Upper lobe of right lung (tissue), 1 donor: Measurements from ENCODE around the gene POU2AF3. TPM values are rescaled to one million over a fixed set of nuclear protein-coding genes. Genes with fewer than 3 reads are reported as not detected.

Experiments used
- ATAC-seq: fragments of 200-7000 bp; cut with Tn5 transposase; one replicate; pipeline ENCODE4 v1.9.1; 2020; ENCODE audit warnings: mild to moderate bottlenecking, moderate library complexity
- DNase-seq: peaks from one replicate; pipeline ENCODE4 v3.0.0-alpha.2; 2020
- H3K27ac ChIP-seq: fragments of 200-600 bp; one replicate; pipeline ENCODE4 v1.8.0; 2022
- H3K27me3 ChIP-seq: fragments of 200-600 bp; one replicate; pipeline ENCODE4 v1.8.0; 2022; ENCODE audit warnings: mild to moderate bottlenecking
- H3K36me3 ChIP-seq: fragments of 200-600 bp; one replicate; pipeline ENCODE4 v1.8.0; 2022
- H3K4me1 ChIP-seq: fragments of 200-600 bp; one replicate; pipeline ENCODE4 v1.8.0; 2022
- H3K4me3 ChIP-seq: fragments of 200-600 bp; one replicate; pipeline ENCODE4 v1.8.0; 2022; ENCODE audit warnings: mild to moderate bottlenecking
- H3K9me3 ChIP-seq: fragments of 200-600 bp; one replicate; pipeline ENCODE4 v1.8.0; 2022
- intact Hi-C: fragments of 100-400 bp; cut with DNase I; formaldehyde crosslinking; loops from one replicate; pipeline ENCODE4 v1.11.0; 2022
- total RNA-seq: library from RNA; stranded (reverse); fragmentation: NEBNext Ultra II Directional; extraction: Animal tissue kit (Norgen Biotek cat#: 25700); gene quantifications from one replicate; pipeline ENCODE4 v1.2.1, GENCODE V29; 2021
- TF ChIP-seq, protein P1 (sequence below): fragments of 200-600 bp; IDR thresholded peaks from one replicate; pipeline ENCODE4 v1.8.0; 2022; ENCODE audit warnings: antibody characterized with exemption
- donor health status: DM: no; HTN: yes; CAD: no; lungs with severe emphysema.

The POU2AF3 gene
- total RNA-seq, 1 donor from 2014 or later, result 1.8 TPM

DNA sequence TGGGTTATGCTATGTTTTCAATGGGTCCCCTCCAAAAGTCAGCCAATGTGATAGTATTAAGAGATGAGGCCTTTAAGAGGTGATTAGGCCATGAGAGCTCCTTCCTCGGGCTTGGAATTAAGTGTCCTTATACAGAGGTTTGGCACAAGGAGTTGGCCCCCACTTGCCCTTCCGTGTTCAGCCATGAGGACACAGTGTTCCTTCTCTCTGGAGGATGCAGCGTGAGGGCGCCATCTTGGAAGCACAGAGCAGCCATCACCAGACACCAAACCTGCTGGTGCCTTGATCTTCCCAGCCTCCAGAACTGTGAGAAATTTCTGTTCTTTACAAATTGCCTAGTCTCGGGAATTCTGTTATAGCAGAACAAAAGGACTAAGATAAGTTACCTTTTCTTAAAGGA is 26.9 kb downstream of the POU2AF3 start:
- H3K4me1 ChIP-seq, result no peaks in the 10 kb centered on the region
- intact Hi-C loops, result no loop called here

DNA sequence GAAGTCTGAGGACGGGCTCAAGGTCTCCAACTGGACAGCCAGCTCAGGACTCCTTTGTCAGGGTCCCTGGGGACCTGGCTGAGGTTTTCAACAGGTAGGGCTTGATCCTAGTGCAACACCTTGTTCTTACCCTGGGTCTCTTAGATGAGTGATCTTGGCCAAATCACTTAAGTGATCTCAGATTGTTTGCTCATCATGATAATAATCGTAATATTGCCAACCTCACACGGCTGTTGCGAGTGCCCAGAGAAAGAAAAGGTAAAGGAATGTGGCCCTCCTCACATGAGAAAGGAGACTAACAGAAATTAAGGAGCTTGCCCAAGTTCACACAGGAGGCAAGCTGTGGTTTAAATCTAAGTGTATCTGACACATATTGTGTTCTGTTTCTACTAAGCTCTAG is 28.5 kb downstream of the POU2AF3 start:
- DNase-seq, result no peak
- no peaks in the 10 kb centered on the region for H3K36me3 ChIP-seq
- ATAC-seq, result no peak
- no peak overlapping the region for H3K27ac ChIP-seq
- intact Hi-C loops, result no loop called here
- H3K9me3 ChIP-seq, result no peaks in the 10 kb centered on the region
- no peaks in the 10 kb centered on the region for H3K27me3 ChIP-seq
- H3K4me3 ChIP-seq, result no peak overlapping the region
- TF ChIP-seq, protein P1, sequence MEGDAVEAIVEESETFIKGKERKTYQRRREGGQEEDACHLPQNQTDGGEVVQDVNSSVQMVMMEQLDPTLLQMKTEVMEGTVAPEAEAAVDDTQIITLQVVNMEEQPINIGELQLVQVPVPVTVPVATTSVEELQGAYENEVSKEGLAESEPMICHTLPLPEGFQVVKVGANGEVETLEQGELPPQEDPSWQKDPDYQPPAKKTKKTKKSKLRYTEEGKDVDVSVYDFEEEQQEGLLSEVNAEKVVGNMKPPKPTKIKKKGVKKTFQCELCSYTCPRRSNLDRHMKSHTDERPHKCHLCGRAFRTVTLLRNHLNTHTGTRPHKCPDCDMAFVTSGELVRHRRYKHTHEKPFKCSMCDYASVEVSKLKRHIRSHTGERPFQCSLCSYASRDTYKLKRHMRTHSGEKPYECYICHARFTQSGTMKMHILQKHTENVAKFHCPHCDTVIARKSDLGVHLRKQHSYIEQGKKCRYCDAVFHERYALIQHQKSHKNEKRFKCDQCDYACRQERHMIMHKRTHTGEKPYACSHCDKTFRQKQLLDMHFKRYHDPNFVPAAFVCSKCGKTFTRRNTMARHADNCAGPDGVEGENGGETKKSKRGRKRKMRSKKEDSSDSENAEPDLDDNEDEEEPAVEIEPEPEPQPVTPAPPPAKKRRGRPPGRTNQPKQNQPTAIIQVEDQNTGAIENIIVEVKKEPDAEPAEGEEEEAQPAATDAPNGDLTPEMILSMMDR, result no peak
- no peaks in the 10 kb centered on the region for H3K4me1 ChIP-seq

More for the DNA sequence above, 26.9 kb downstream of the POU2AF3 start:
- no peak for ATAC-seq
- TF ChIP-seq, protein P1, result no peak
- DNase-seq, result no peak
- no peaks in the 10 kb centered on the region for H3K27me3 ChIP-seq
- no peaks in the 10 kb centered on the region for H3K36me3 ChIP-seq
- no peak overlapping the region for H3K27ac ChIP-seq
- no peaks in the 10 kb centered on the region for H3K9me3 ChIP-seq
- no peak overlapping the region for H3K4me3 ChIP-seq

DNA sequence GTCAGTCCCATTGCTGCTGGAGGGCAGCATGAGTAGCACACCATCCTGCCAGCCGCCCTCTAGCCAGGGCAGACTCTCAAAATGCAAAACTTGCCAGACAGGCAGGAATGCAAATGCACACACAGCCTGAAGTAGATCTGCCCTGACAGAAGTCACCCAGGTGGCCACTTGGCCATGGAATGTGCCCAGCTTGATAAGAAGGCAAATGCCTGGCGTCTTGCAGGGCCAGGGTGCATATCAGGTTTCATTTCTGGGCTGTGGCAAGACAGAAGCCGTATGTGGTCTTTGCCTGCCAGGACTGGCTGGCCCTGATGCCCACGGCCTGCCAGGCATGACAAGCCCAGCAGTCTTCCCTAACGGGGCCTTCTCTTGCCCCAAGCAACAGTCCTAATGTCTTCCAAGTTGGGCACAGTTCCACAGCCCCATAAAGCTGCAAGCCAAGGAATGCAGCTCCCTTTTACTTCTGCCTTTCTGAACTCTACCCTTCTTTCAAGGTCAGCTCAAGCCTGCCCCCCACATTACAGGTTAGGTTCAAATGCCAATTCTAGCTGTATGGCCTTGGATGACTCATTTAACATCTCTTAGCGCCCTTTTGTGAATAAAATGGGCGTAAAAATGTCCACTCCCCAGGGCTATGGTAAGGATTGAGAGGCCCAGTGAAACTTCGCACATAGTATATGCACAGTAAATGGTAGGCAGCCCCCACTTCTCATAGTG is 29.7 kb downstream of the POU2AF3 start:
- ATAC-seq (peak; percentile 92), DNase-seq (peak; percentile 88)
- intact Hi-C loops, result no loop called here
- Histone ChIP-seq H3K36me3 (no peaks in the 10 kb centered on the region), H3K4me3 (no peak overlapping the region), H3K9me3 (no peaks in the 10 kb centered on the region), H3K27me3 (no peaks in the 10 kb centered on the region), H3K27ac (no peak overlapping the region), H3K4me1 (no peaks in the 10 kb centered on the region)
- TF ChIP-seq, protein P1, result no peak

DNA sequence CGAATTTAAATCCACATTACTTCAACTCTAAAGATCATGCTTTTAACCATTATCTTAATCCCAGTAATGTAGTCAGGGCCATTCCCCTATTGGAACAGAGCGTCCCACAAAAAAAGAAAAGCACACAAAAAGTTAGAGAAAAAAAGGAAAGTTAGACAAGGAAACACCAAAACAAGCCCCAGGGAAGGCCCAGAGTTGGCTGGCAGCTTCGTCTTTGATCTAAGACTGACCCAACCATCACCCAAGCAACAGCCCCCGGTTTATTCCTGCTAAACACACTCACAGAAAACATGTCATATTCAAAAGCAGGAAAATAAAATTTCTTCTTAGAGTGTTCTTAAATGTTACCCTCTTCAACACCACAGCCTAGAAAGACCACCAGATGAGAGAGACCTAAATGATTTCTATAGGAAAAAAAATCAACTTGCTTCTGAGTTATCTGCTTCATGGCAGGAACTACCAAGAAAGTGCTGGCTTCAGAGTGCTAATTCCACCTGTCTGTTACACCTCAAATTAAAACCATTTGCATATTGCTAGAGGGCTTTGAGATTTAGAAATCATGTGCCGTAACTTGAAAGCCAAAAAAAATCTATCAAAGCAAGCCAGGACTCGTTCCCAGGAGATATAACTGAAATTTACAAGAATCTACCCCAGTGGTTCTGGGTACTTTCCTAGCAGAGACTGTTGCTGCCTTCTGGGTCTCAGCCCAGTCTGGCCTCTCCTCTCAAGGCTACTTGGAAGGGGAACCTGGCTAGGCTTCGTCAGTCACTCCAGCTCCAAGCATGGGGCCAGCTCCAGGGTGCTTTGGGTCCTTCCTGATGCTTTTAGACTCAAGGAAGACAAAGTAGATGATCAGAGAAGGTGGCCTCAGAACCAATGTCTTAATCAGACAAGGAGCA is 31.2 kb downstream of the POU2AF3 start:
- intact Hi-C loops, result no loop called here
- H3K27ac ChIP-seq, result no peak overlapping the region
- H3K27me3 ChIP-seq, result no peaks in the 10 kb centered on the region
- no peaks in the 10 kb centered on the region for H3K36me3 ChIP-seq
- ATAC-seq, result no peak
- TF ChIP-seq, protein P1, result no peak
- DNase-seq, result no peak
- peaks cover 3% of the 10 kb centered on the region for H3K4me1 ChIP-seq
- no peak overlapping the region for H3K4me3 ChIP-seq
- H3K9me3 ChIP-seq, result no peaks in the 10 kb centered on the region

DNA sequence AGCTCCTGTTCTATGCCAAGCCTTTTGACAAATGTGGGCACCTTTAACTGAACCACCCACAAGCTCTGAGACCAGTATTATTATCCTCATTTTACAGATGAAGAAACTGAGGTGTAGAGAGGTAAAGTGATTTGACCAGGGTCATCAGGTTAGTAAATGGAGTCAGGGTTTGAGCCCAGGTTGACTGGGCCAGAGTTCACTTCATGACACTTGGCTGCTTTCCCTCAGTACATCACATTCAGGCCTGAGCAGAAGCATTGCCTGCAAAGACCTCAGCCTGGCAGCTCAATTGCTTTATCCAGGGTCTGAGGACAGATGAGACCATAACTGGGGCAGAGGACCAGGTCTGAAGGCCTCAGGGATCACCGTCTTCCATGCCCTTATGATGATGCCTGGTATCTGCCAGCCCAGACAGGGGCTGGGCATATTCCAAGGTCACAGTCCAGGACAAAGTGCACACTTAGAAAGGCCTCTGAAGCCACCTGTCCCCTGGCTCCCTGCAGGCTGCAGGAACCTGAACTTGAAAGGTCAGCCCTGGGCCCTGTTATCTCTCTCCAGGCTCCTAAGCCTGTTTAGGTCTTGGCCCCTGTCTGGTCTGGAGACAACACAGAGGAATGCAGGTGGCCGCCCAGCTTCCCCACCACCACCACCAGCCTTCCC is 32.0 kb downstream of the POU2AF3 start:
- H3K27me3 ChIP-seq, result no peaks in the 10 kb centered on the region
- H3K27ac ChIP-seq, result no peak overlapping the region
- H3K36me3 ChIP-seq, result no peaks in the 10 kb centered on the region
- peaks cover 8% of the 10 kb centered on the region for H3K4me1 ChIP-seq
- no peak overlapping the region for H3K4me3 ChIP-seq
- intact Hi-C loops, result no loop called here
- no peaks in the 10 kb centered on the region for H3K9me3 ChIP-seq
- TF ChIP-seq, protein P1, result no peak
- no peak for DNase-seq
- no peak for ATAC-seq
